GM12878 (cell line): ENCODE measurements around the gene WDFY4.

ENCODE experiments used
- CBFB ChIP-seq: IDR thresholded peaks from 2 replicates; pipeline ENCODE4 v1.6.1; 2016; ENCODE audit warnings: antibody characterized with exemption, low read depth
- CREM ChIP-seq: IDR thresholded peaks from 2 replicates; pipeline ENCODE4 v1.6.1; 2014; ENCODE audit warnings: antibody characterized with exemption, low read depth
- EED ChIP-seq: sonication (generic); IDR thresholded peaks from 2 replicates; pipeline ENCODE4 v1.6.1; 2016; ENCODE audit warnings: antibody characterized with exemption, low read depth
- ESRRA ChIP-seq: IDR thresholded peaks from 2 replicates; pipeline ENCODE4 v1.6.1; 2012; ENCODE audit warnings: mild to moderate bottlenecking, low read length, improper control_type of control experiment
- EZH2 ChIP-seq: IDR thresholded peaks from 2 replicates; pipeline ENCODE4 v1.6.1; 2012; ENCODE audit warnings: low read depth, mild to moderate bottlenecking, control low read depth, inconsistent platforms, low read length, borderline replicate concordance; ENCODE audit not compliant: control insufficient read depth
- NRF1 ChIP-seq: conservative IDR thresholded peaks from 2 replicates; pipeline ENCODE4 v1.6.1; 2011; ENCODE audit warnings: mild to moderate bottlenecking, low read depth, low read length, improper control_type of control experiment
- TF ChIP-seq, protein P1 (sequence below), 3 experiments: IDR thresholded peaks in 2 of 3; conservative IDR thresholded peaks in 1 of 3; 2 replicates each; pipeline ENCODE4 v1.5.1; 2011; ENCODE audit warnings: low read depth in 3 of 3, low read length in 3 of 3, mild to moderate bottlenecking in 3 of 3, control low read depth in 2 of 3, moderate library complexity in 2 of 3, inconsistent platforms in 1 of 3, mixed read lengths in 1 of 3; ENCODE audit not compliant: control insufficient read depth in 2 of 3, insufficient read depth in 1 of 3; ENCODE audit errors: extremely low read depth in 1 of 3
- TF ChIP-seq, protein P2 (sequence below): IDR thresholded peaks from 2 replicates; pipeline ENCODE4 v1.6.1; 2012; ENCODE audit warnings: mild to moderate bottlenecking, low read depth, low read length

DNA sequence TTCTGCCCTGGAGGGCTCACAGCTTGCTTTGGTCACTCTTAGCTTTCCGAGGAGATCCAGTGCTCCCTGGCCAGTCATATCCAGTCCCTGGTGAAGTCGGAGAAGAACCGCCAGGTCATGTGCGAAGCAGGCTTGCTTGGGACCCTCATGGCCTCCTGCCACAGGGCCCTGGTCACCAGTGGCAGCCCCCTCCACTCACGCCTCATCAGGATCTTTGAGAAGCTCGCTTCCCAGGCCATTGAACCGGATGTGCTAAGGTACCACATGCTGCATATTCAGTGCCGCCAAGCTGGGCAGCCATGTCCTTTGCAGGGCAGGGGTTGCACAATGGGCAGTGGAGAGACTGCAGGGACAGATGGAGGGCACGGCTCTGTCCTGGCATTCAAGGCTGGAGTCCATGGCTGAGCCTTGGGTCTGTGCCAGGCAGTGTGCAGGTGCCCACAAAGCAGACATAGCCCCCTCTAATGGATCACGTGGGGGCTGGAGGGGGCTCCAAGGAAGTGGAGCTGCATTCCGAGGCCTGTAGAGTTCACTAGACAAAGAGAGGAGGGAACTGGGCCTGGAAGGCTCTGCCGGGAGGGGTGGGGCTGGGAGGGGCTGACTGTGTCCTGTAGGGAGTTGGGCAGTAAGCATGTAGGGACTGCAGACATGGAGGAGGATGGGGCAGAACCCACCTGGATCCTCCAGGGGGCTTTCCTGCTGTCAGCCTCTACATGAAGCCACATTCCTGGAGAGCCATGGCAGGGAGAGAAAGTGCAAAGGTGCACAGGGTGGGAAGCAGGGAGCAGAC lies 89.9 kb downstream of the WDFY4 start:
- no peak for TF ChIP-seq EED
- TF ChIP-seq EZH2, result no peak
- TF ChIP-seq, protein P1, sequence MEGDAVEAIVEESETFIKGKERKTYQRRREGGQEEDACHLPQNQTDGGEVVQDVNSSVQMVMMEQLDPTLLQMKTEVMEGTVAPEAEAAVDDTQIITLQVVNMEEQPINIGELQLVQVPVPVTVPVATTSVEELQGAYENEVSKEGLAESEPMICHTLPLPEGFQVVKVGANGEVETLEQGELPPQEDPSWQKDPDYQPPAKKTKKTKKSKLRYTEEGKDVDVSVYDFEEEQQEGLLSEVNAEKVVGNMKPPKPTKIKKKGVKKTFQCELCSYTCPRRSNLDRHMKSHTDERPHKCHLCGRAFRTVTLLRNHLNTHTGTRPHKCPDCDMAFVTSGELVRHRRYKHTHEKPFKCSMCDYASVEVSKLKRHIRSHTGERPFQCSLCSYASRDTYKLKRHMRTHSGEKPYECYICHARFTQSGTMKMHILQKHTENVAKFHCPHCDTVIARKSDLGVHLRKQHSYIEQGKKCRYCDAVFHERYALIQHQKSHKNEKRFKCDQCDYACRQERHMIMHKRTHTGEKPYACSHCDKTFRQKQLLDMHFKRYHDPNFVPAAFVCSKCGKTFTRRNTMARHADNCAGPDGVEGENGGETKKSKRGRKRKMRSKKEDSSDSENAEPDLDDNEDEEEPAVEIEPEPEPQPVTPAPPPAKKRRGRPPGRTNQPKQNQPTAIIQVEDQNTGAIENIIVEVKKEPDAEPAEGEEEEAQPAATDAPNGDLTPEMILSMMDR (IDR thresholded peaks at IDR 0.05 in 2 of 3, conservative IDR thresholded peaks at IDR 0.05 in 1 of 3; ENCODE audit: control insufficient read depth in 2 of 3, extremely low read depth in 1 of 3, insufficient read depth in 1 of 3, low read depth in 3 of 3, low read length in 3 of 3), result no peak
- no peak for TF ChIP-seq CREM
- TF ChIP-seq, protein P2, sequence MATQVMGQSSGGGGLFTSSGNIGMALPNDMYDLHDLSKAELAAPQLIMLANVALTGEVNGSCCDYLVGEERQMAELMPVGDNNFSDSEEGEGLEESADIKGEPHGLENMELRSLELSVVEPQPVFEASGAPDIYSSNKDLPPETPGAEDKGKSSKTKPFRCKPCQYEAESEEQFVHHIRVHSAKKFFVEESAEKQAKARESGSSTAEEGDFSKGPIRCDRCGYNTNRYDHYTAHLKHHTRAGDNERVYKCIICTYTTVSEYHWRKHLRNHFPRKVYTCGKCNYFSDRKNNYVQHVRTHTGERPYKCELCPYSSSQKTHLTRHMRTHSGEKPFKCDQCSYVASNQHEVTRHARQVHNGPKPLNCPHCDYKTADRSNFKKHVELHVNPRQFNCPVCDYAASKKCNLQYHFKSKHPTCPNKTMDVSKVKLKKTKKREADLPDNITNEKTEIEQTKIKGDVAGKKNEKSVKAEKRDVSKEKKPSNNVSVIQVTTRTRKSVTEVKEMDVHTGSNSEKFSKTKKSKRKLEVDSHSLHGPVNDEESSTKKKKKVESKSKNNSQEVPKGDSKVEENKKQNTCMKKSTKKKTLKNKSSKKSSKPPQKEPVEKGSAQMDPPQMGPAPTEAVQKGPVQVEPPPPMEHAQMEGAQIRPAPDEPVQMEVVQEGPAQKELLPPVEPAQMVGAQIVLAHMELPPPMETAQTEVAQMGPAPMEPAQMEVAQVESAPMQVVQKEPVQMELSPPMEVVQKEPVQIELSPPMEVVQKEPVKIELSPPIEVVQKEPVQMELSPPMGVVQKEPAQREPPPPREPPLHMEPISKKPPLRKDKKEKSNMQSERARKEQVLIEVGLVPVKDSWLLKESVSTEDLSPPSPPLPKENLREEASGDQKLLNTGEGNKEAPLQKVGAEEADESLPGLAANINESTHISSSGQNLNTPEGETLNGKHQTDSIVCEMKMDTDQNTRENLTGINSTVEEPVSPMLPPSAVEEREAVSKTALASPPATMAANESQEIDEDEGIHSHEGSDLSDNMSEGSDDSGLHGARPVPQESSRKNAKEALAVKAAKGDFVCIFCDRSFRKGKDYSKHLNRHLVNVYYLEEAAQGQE, result no peak
- TF ChIP-seq ESRRA, result no peak
- TF ChIP-seq CBFB, result no peak
- TF ChIP-seq NRF1, result no peak
